Endothelial cell of umbilical vein (primary cell): ENCODE measurements around the gene NIT2. TPM values are rescaled to one million over a fixed set of nuclear protein-coding genes. Genes with fewer than 3 reads are reported as not detected.

Experiments
- BruUV-seq: library from RNA; stranded (reverse); fragments of 400-500 nt; replicated peaks from 2 replicates; lab custom pipeline; 2021; lab: Mats Ljungman, UMichigan
- CTCF ChIA-PET: fragments of 300-600, 350-600 bp; sonication (Branson Sonifier 250); formaldehyde crosslinking; loops from one replicate; lab custom pipeline; 2021; ENCODE audit warnings: antibody characterized with exemption, inconsistent platforms; lab: Charles Lee
- POLR2A ChIA-PET: fragments of 300-600, 350-600 bp; sonication (Branson Sonifier 250); formaldehyde crosslinking; loops from one replicate; lab custom pipeline; 2021; ENCODE audit warnings: antibody characterized with exemption, inconsistent platforms; lab: Charles Lee
- DNase-seq: peaks from one replicate; pipeline ENCODE4 v3.0.0-alpha.2; 2011; ENCODE audit warnings: low read depth, low spot score
- FAIRE-seq: peaks from 2 replicates; lab custom pipeline; 2011; peaks lifted over from hg19 to GRCh38; lab: Jason Lieb, UNC
- H2AFZ ChIP-seq: 2 replicates; pipeline ENCODE4 v1.6.0; 2012; ENCODE audit warnings: low read depth, low read length, control low read depth, inconsistent platforms
- H3K27ac ChIP-seq: 2 replicates; pipeline ENCODE4 v1.5.1; 2011; ENCODE audit warnings: low read depth, mild to moderate bottlenecking, control low read depth, low read length, moderate library complexity; ENCODE audit not compliant: insufficient read depth
- H3K27me3 ChIP-seq, 2 experiments: 2 replicates each; pipeline versions ENCODE4 v1.6.0 to v1.6.1; 2011; ENCODE audit warnings: low read length in 2 of 2, mixed read lengths in 1 of 2; ENCODE audit not compliant: control insufficient read depth in 2 of 2, insufficient read depth in 2 of 2
- H3K36me3 ChIP-seq, 2 experiments: 2 replicates in 1 of 2; 3 replicates in 1 of 2; pipeline ENCODE4 v1.5.1; 2011; ENCODE audit warnings: low read length in 2 of 2, mild to moderate bottlenecking in 1 of 2, moderate library complexity in 1 of 2; ENCODE audit not compliant: control insufficient read depth in 2 of 2, insufficient read depth in 2 of 2; ENCODE audit errors: extremely low read depth in 1 of 2
- H3K4me1 ChIP-seq: 3 replicates; pipeline ENCODE4 v1.5.1; 2011; ENCODE audit warnings: mild to moderate bottlenecking, low read length; ENCODE audit not compliant: control insufficient read depth, insufficient read depth; ENCODE audit errors: extremely low read depth
- H3K4me2 ChIP-seq: 2 replicates; pipeline ENCODE4 v1.6.1; 2011; ENCODE audit warnings: low read length, control low read depth, mixed read lengths; ENCODE audit not compliant: insufficient read depth
- H3K4me3 ChIP-seq, 3 experiments: fragments of 200-600 bp in 1 of 3; sonication (generic), shearing (Covaris generic) in 1 of 3; replicated peaks in 1 of 3; 2 replicates each; pipeline ENCODE4 v1.5.1; 2011 to 2016; ENCODE audit warnings: control low read depth in 3 of 3, low read length in 3 of 3, mild to moderate bottlenecking in 2 of 3, inconsistent platforms in 1 of 3, low read depth in 1 of 3, moderate library complexity in 1 of 3; ENCODE audit not compliant: insufficient read depth in 1 of 3
- H3K79me2 ChIP-seq: 2 replicates; pipeline ENCODE4 v1.6.0; 2012; ENCODE audit warnings: low read length, inconsistent platforms; ENCODE audit not compliant: control insufficient read depth, insufficient read depth
- H3K9ac ChIP-seq: replicated peaks from 2 replicates; pipeline ENCODE3; 2011; ENCODE audit warnings: low read length, control low read depth; ENCODE audit not compliant: insufficient read depth; ENCODE audit errors: extremely low read depth
- H3K9me1 ChIP-seq: replicated peaks from 3 replicates; pipeline ENCODE4 v1.6.0; 2011; ENCODE audit warnings: mild to moderate bottlenecking, low read length; ENCODE audit not compliant: control insufficient read depth, insufficient read depth; ENCODE audit errors: extremely low read depth
- H3K9me3 ChIP-seq: replicated peaks from 2 replicates; pipeline ENCODE4 v1.5.1; 2012; ENCODE audit warnings: low read length, inconsistent platforms; ENCODE audit not compliant: control insufficient read depth, insufficient read depth
- H4K20me1 ChIP-seq: replicated peaks from 2 replicates; pipeline ENCODE3; 2011; ENCODE audit warnings: mild to moderate bottlenecking, low read length; ENCODE audit not compliant: control insufficient read depth, insufficient read depth; ENCODE audit errors: extremely low read depth
- FOS ChIP-seq: IDR thresholded peaks from 2 replicates; pipeline ENCODE4 v1.6.1; 2011; ENCODE audit warnings: mild to moderate bottlenecking, low read length, moderate library complexity, borderline replicate concordance; ENCODE audit not compliant: insufficient read depth
- JUN ChIP-seq: IDR thresholded peaks from 2 replicates; pipeline ENCODE4 v1.6.1; 2011; ENCODE audit warnings: borderline replicate concordance, low read depth; ENCODE audit not compliant: insufficient read length, insufficient read depth
- MYC ChIP-seq: IDR thresholded peaks from one replicate; pipeline ENCODE4 v1.6.1; 2011; ENCODE audit warnings: mild to moderate bottlenecking, low read depth, low read length
- POLR2AphosphoS5 ChIP-seq: IDR thresholded peaks from 2 replicates; pipeline ENCODE4 v1.6.1; 2012; ENCODE audit warnings: low read depth, mild to moderate bottlenecking, control low read depth, low read length, moderate library complexity; ENCODE audit not compliant: insufficient read depth
- dilution Hi-C: fragments of 300-500 bp; cut with MboI; formaldehyde crosslinking; loops from one replicate; pipeline ENCODE4 v1.15.0; 2019; ENCODE audit warnings: low sequenced_read_pairs; ENCODE audit not compliant: extremely low pct_ligation_motif_present
- intact Hi-C: fragments of 100-400 bp; cut with micrococcal nuclease; formaldehyde crosslinking; loops from one replicate; pipeline ENCODE4 v1.10.0; 2022
- polyA plus RNA-seq, 4 experiments: library from polyadenylated mRNA; depleted of rRNA in 3 of 4; stranded (reverse) in 3 of 4; unstranded in 1 of 4; fragments of >200 nt; gene quantifications; 2 replicates each; pipeline versions ENCODE4 v1.2.1 to v1.2.3, GENCODE V29; 2011 to 2012; ENCODE audit warnings: missing spikeins in 1 of 4
- total RNA-seq: library from RNA; stranded (reverse); gene quantifications from 2 replicates; pipeline ENCODE4 v1.2.3, GENCODE V29; 2021

Gene NIT2
- total and polyA plus RNA-seq, 2 donors (not counting 3 experiments of a cell fraction or from before 2014, with no cell fraction given): 19.4 to 20.5 TPM

DNA sequence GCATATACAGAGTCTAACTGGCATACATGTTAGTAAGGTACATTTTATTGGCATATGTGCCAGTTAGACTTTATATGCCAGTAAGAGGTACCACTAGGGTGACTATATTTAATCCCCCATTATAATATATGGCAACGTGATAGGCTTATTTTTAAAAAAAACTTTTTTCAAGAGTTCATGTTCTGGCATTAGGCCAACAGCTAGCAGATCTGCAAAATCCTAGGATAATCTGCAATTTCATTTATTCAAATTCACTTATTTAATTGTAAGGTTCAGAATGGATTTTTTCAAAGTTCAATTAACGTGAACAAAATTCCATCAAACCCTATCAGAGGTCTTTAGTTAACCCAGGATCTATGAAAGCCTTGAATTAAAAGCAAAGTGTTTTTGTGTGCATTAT lies 31.9 kb downstream of the NIT2 start:
- intact Hi-C loops: no loop called here
- Histone ChIP-seq H3K27me3 (no peaks in the 10 kb centered on the region), H2AFZ (no peak overlapping the region), H3K27ac (no peak overlapping the region), H3K79me2 (no peaks in the 10 kb centered on the region), H4K20me1 (no peaks in the 10 kb centered on the region), H3K4me2 (no peak overlapping the region), H3K9ac (no peak overlapping the region), H3K9me3 (no peaks in the 10 kb centered on the region), H3K4me1 (no peaks in the 10 kb centered on the region), H3K36me3 (peaks cover 7 to 13% of the 10 kb centered on the region in 2 experiments), H3K4me3 (no peak overlapping the region), H3K9me1 (no peaks in the 10 kb centered on the region)
- ChIA-PET POLR2A (no interaction called here), CTCF (no interaction called here)
- BruUV-seq: no TSS peak
- FAIRE-seq: no peak
- dilution Hi-C loops: no loop called here
- DNase-seq: no peak
- no peak for TF ChIP-seq MYC
- TF ChIP-seq JUN: no peak
- no peak for TF ChIP-seq FOS

DNA sequence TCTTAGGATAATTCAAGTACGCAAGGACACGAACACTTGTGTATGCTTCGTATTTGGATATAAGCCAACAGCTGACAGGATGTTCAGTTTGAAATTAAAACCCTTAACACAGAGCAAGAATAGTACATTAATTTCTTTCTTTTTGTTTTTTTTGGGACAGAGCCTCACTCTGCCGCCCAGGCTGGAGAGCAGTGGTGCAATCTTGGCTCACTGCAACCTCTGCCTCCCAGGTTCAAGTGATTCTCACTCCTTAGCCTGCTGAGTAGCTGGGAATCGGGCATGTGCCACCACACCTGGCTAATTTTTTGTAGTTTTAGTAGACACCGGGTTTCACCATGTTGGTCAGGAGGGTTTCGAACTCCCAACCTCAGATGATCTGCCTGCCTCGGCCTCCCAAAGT lies 33.9 kb downstream of the NIT2 start:
- H3K79me2 ChIP-seq: no peaks in the 10 kb centered on the region
- H3K4me1 ChIP-seq: no peaks in the 10 kb centered on the region
- BruUV-seq: no TSS peak
- no peak overlapping the region for H3K4me2 ChIP-seq
- CTCF ChIA-PET: interaction anchor here (0.6 to 1.8 kb wide), 4 partner anchors 8 to 221 kb away, joined by 4 to 5 read pairs (median 5); no protein-coding TSS in a partner anchor
- no peak overlapping the region for H3K27ac ChIP-seq
- H3K9me1 ChIP-seq: no peaks in the 10 kb centered on the region
- dilution Hi-C loops (no loop called here), intact Hi-C loops (no loop called here)
- no peak overlapping the region for H2AFZ ChIP-seq
- DNase-seq: peak; percentile 33
- no peak overlapping the region for H3K9ac ChIP-seq
- H3K27me3 ChIP-seq: no peaks in the 10 kb centered on the region
- TF ChIP-seq POLR2AphosphoS5: no peak
- POLR2A ChIA-PET: no interaction called here
- FAIRE-seq: no peak
- H3K9me3 ChIP-seq: no peaks in the 10 kb centered on the region
- no peak overlapping the region for H3K4me3 ChIP-seq
- H4K20me1 ChIP-seq: no peaks in the 10 kb centered on the region
- peaks cover 10 to 23% of the 10 kb centered on the region in 2 experiments for H3K36me3 ChIP-seq
